Erythroblast (primary cell): ENCODE results near the gene CTU2.

Experiments
- GATA1 ChIP-seq: IDR thresholded peaks from 2 replicates; pipeline ENCODE4 v1.6.1; 2011; ENCODE audit warnings: low read depth, mild to moderate bottlenecking, control low read depth, low read length, moderate library complexity
- POLR2A ChIP-seq: IDR thresholded peaks from 2 replicates; pipeline ENCODE4 v1.6.1; 2011; ENCODE audit warnings: mild to moderate bottlenecking, low read length

GRCh38 chr16:88748364-88748763, 42.1 kb downstream of the CTU2 start:
- TF ChIP-seq GATA1: no peak
- no peak for TF ChIP-seq POLR2A
